ENCODE results near the gene GRHPR.

- TF ChIP-seq POLR2A (IDR thresholded peaks at IDR 0.05) = no peak
- no peak for TF ChIP-seq CTCF (IDR thresholded peaks at IDR 0.05)
Observed at GRCh38 chr9:37395663-37396062, 26.8 kb upstream of the GRHPR start.

Measured in esophagus squamous epithelium (tissue), 4 donors.